SK-N-SH (cell line): ENCODE data around the gene PDILT.

Source experiments
- CTCF ChIP-seq: fragments of 200-600 bp; sonication (generic); IDR thresholded peaks from 2 replicates; pipeline ENCODE4 v1.6.1; 2017; ENCODE audit warnings: antibody characterized with exemption, mild to moderate bottlenecking, moderate library complexity
- FOSL2 ChIP-seq: IDR thresholded peaks from 2 replicates; pipeline ENCODE4 v1.4.0; 2012; ENCODE audit warnings: low read depth, mild to moderate bottlenecking, moderate library complexity, borderline replicate concordance
- FOXM1 ChIP-seq: IDR thresholded peaks from 2 replicates; pipeline ENCODE4 v1.4.0; 2012; ENCODE audit warnings: low read depth, mild to moderate bottlenecking
- MAX ChIP-seq: IDR thresholded peaks from 2 replicates; pipeline ENCODE4 v1.4.0; 2012; ENCODE audit warnings: low read depth
- POLR2AphosphoS5 ChIP-seq: IDR thresholded peaks from 2 replicates; pipeline ENCODE4 v1.6.1; 2012; ENCODE audit warnings: low read depth, low read length
- RAD21 ChIP-seq: IDR thresholded peaks from 2 replicates; pipeline ENCODE4 v1.6.1; 2012; ENCODE audit warnings: mild to moderate bottlenecking, low read length
- RFX5 ChIP-seq: IDR thresholded peaks from 2 replicates; pipeline ENCODE4 v1.6.1; 2012; ENCODE audit warnings: mild to moderate bottlenecking, improper control_type of control experiment, low read length
- SMC3 ChIP-seq: IDR thresholded peaks from 2 replicates; pipeline ENCODE4 v1.6.1; 2012; ENCODE audit warnings: low read depth, low read length, improper control_type of control experiment
- TAF1 ChIP-seq: IDR thresholded peaks from 2 replicates; pipeline ENCODE4 v1.6.1; 2012; ENCODE audit warnings: low read depth, mild to moderate bottlenecking, low read length, moderate library complexity, borderline replicate concordance
- TCF12 ChIP-seq: IDR thresholded peaks from 2 replicates; pipeline ENCODE4 v1.4.0; 2012
- TF ChIP-seq, protein P1 (sequence below): IDR thresholded peaks from 2 replicates; pipeline ENCODE4; 2012
- TF ChIP-seq, protein P2 (sequence below): fragments of 150-350 bp; IDR thresholded peaks from 2 replicates; pipeline ENCODE4 v1.6.1; 2017; ENCODE audit warnings: antibody characterized with exemption, low read length, low read depth, borderline replicate concordance

DNA sequence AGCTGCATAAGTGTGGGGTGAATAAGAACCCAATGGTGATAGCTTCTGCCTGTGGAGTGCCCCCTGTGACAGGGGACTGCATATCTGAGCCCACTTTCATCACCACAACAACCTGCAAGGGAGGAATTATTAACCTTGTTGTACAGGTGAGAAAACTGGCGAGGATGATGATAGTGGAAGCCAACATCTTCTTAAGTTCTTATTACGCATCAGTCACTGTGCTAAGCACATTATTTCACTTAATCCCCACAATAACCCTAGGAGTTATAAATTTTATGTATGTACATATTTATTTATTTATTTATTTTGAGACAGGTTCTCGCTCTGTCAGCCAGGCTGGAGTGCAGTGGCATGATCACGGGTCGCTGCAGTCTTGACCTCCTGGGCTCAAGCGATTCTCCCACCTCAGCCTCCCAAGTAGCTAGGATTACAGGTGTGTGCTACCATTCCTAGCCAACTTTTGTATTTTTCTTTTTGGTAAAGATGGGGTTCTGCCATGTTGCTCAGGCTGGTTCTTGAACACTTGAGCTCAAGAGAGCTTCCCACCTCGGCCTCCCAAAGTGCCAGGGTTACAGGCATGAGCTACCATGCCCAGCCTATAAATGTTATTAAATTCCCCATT is 7.6 kb downstream of the PDILT start:
- TF ChIP-seq RFX5 = no peak
- no peak for TF ChIP-seq CTCF
- no peak for TF ChIP-seq MAX
- TF ChIP-seq, protein P1, sequence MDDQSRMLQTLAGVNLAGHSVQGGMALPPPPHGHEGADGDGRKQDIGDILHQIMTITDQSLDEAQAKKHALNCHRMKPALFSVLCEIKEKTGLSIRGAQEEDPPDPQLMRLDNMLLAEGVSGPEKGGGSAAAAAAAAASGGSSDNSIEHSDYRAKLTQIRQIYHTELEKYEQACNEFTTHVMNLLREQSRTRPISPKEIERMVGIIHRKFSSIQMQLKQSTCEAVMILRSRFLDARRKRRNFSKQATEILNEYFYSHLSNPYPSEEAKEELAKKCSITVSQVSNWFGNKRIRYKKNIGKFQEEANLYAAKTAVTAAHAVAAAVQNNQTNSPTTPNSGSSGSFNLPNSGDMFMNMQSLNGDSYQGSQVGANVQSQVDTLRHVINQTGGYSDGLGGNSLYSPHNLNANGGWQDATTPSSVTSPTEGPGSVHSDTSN = no peak
- TF ChIP-seq, protein P2, sequence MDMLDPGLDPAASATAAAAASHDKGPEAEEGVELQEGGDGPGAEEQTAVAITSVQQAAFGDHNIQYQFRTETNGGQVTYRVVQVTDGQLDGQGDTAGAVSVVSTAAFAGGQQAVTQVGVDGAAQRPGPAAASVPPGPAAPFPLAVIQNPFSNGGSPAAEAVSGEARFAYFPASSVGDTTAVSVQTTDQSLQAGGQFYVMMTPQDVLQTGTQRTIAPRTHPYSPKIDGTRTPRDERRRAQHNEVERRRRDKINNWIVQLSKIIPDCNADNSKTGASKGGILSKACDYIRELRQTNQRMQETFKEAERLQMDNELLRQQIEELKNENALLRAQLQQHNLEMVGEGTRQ = no peak
- TF ChIP-seq SMC3 = no peak
- TF ChIP-seq FOSL2 = no peak
- TF ChIP-seq RAD21 = no peak
- no peak for TF ChIP-seq FOXM1
- TF ChIP-seq POLR2AphosphoS5 = no peak
- TF ChIP-seq TAF1 = no peak
- TF ChIP-seq TCF12 = no peak
